Suprapubic skin (tissue), 4 donors: Measurements from ENCODE around the gene CATSPERB. TPM values are rescaled to one million over a fixed set of nuclear protein-coding genes. Genes with fewer than 3 reads are reported as not detected.

Experiments used
- DNase-seq, 2 donors: peaks; one replicate each; pipeline ENCODE4 v3.0.0-alpha.2; 2019; ENCODE audit warnings: low spot score in 2 of 2
- H3K27ac ChIP-seq: fragments of 200-600 bp; sonication (generic); one replicate; pipeline ENCODE4 v1.5.1; 2019
- H3K27me3 ChIP-seq: fragments of 200-600 bp; sonication (generic); one replicate; pipeline ENCODE4 v1.5.1; 2019
- H3K36me3 ChIP-seq: fragments of 200-600 bp; sonication (generic); one replicate; pipeline ENCODE4 v1.5.1; 2019
- H3K4me1 ChIP-seq: fragments of 200-600 bp; sonication (generic); one replicate; pipeline ENCODE4 v1.5.1; 2019
- H3K4me3 ChIP-seq: fragments of 200-600 bp; sonication (generic); one replicate; pipeline ENCODE4 v1.5.1; 2019; ENCODE audit warnings: mild to moderate bottlenecking
- H3K9me3 ChIP-seq: fragments of 200-600 bp; sonication (generic); one replicate; pipeline ENCODE4 v1.5.1; 2019
- EP300 ChIP-seq: sonication (generic); formaldehyde crosslinking; IDR thresholded peaks from one replicate; pipeline ENCODE4 v1.6.1; 2017; ENCODE audit warnings: antibody characterized with exemption
- POLR2A ChIP-seq, 2 donors: fragments of 450-650 bp; IDR thresholded peaks; one replicate each; pipeline ENCODE4 v1.6.1; 2017; ENCODE audit warnings: antibody characterized with exemption in 2 of 2, mild to moderate bottlenecking in 2 of 2, moderate library complexity in 2 of 2
- POLR2AphosphoS5 ChIP-seq, 3 donors: sonication (generic); formaldehyde crosslinking; IDR thresholded peaks; one replicate each; pipeline ENCODE4 v1.6.1; 2017; ENCODE audit warnings: antibody characterized with exemption in 3 of 3
- WGBS: methylation state at CpG from one replicate; pipeline ENCODE4 v1.1.5; 2018; 5-methylcytosine and 5-hydroxymethylcytosine counted together
- total RNA-seq, 4 donors: library from RNA; depleted of rRNA; stranded (reverse); fragments of >200 nt; gene quantifications; one replicate each; pipeline ENCODE4 v1.1.0, GENCODE V29; 2016
- TF ChIP-seq, protein P1 (sequence below), 2 donors: fragments of 200-600 bp in 1 of 2; fragments of 450-650 bp in 1 of 2; sonication (generic) in 1 of 2; IDR thresholded peaks; one replicate each; pipeline ENCODE4 v1.5.1; 2016 to 2019; ENCODE audit warnings: antibody characterized with exemption in 2 of 2, mild to moderate bottlenecking in 1 of 2, moderate library complexity in 1 of 2

The CATSPERB gene
- total RNA-seq, 4 donors from 2014 or later = 0.16 to 1.3 (median 0.48) TPM

DNA sequence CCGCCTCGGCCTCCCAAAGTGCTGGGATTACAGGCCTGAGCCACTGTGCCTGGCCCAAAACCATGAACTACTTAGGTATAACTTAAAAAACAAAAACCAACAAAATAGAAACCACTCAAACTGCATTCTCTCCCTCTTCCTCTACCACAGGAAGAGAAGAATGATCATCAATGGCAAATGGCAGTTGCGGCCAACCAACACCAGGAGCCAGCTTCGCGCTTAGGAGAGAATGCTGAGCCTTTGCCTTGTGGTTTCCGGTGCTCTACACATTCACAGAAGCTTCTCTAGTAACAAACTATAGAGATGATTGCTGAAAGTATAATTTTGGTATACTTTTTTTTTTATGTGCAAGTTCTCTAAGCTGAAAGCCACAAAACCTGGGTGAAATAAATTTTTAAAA, 17.1 kb downstream of the CATSPERB start:
- Histone ChIP-seq H3K36me3 (no peaks in the 10 kb centered on the region), H3K9me3 (no peaks in the 10 kb centered on the region), H3K4me3 (no peak overlapping the region), H3K4me1 (no peaks in the 10 kb centered on the region), H3K27ac (no peak overlapping the region), H3K27me3 (no peaks in the 10 kb centered on the region)
- TF ChIP-seq, protein P1, sequence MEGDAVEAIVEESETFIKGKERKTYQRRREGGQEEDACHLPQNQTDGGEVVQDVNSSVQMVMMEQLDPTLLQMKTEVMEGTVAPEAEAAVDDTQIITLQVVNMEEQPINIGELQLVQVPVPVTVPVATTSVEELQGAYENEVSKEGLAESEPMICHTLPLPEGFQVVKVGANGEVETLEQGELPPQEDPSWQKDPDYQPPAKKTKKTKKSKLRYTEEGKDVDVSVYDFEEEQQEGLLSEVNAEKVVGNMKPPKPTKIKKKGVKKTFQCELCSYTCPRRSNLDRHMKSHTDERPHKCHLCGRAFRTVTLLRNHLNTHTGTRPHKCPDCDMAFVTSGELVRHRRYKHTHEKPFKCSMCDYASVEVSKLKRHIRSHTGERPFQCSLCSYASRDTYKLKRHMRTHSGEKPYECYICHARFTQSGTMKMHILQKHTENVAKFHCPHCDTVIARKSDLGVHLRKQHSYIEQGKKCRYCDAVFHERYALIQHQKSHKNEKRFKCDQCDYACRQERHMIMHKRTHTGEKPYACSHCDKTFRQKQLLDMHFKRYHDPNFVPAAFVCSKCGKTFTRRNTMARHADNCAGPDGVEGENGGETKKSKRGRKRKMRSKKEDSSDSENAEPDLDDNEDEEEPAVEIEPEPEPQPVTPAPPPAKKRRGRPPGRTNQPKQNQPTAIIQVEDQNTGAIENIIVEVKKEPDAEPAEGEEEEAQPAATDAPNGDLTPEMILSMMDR (IDR thresholded peaks at IDR 0.05) = no peak
- TF ChIP-seq POLR2AphosphoS5 (IDR thresholded peaks at IDR 0.05) (no peak), EP300 (no peak), POLR2A (IDR thresholded peaks at IDR 0.05) (no peak)
- DNase-seq = no peak
- 80% methylated on average over 6 of the region's 6 CpGs for WGBS

DNA sequence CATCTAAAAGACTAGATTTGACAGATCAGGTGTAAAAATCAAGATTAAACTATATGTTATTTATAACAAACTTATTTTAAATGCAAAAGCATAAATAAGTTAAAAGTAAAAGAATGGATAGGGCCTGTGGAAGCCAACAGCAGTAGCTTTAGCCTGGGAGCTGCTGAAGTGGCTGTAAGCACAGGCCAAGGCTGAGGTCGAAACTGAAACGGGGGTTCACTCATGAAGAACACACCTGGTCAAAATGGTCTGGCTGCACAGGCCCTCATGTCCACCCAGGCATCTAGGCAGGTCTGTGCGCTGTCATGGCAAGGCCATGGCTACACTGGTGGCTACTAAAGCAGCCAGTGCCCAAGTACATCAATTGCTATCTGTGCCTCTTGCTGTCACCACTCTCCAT, 23.1 kb downstream of the CATSPERB start:
- Histone ChIP-seq H3K9me3 (peaks cover 4% of the 10 kb centered on the region), H3K4me3 (no peak overlapping the region), H3K27ac (no peak overlapping the region), H3K36me3 (no peaks in the 10 kb centered on the region), H3K27me3 (no peaks in the 10 kb centered on the region), H3K4me1 (no peaks in the 10 kb centered on the region)
- DNase-seq = no peak
- TF ChIP-seq POLR2A (IDR thresholded peaks at IDR 0.05) (no peak), POLR2AphosphoS5 (IDR thresholded peaks at IDR 0.05) (no peak)
- 95% methylated on average over 3 of the region's 3 CpGs for WGBS

DNA sequence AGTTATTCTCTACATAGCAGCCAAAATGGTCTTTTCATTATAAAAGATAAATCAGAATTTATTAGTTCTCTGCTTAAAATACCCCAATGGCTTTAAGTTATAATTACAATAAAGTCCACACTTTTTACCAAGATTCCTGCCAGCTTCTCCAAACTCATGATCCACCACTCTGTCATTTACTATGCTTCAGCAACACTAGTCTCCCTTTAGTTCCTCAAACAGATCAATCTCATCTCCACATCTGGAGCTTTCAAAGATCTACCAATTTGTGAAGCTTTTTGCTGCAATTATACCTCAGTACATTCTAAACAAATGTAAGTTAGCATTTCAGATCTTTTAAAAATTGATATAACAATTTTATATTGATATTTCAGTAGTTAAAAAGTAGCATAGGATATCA, 24.9 kb downstream of the CATSPERB start:
- no peaks in the 10 kb centered on the region for H3K4me1 ChIP-seq
- no peak for TF ChIP-seq EP300
- TF ChIP-seq, protein P1 (IDR thresholded peaks at IDR 0.05) = no peak
- no peak for TF ChIP-seq POLR2A (IDR thresholded peaks at IDR 0.05)
- TF ChIP-seq POLR2AphosphoS5 (IDR thresholded peaks at IDR 0.05) = no peak
- H3K9me3 ChIP-seq = peaks cover 4% of the 10 kb centered on the region
- DNase-seq = no peak
- H3K27me3 ChIP-seq = no peaks in the 10 kb centered on the region
- no peak overlapping the region for H3K4me3 ChIP-seq
- no peak overlapping the region for H3K27ac ChIP-seq
- no peaks in the 10 kb centered on the region for H3K36me3 ChIP-seq

DNA sequence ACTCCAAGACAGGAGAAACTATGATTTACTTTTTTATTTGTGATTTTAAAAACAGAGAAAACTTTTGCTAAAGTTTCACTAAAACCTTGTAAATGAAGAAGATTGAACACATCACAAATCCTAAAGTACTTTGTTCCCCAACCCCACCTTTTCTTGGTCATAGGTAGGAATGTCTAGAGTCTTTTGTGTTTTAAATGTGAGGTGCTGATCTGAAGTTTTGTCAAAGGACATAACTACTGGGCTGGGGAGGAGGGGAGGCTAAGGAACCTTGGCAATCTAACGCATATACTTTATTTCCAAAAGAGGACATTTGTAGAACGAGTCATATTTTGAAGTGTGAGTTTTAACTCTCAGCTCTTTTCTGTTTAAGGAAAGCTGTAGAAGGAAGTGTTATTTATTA, 37.2 kb downstream of the CATSPERB start:
- TF ChIP-seq POLR2A (IDR thresholded peaks at IDR 0.05) (no peak), POLR2AphosphoS5 (IDR thresholded peaks at IDR 0.05) (no peak), EP300 (no peak)
- TF ChIP-seq, protein P1 (IDR thresholded peaks at IDR 0.05) = no peak
- no peak overlapping the region for H3K27ac ChIP-seq
- WGBS = 61% methylated on average over 2 of the region's 2 CpGs

DNA sequence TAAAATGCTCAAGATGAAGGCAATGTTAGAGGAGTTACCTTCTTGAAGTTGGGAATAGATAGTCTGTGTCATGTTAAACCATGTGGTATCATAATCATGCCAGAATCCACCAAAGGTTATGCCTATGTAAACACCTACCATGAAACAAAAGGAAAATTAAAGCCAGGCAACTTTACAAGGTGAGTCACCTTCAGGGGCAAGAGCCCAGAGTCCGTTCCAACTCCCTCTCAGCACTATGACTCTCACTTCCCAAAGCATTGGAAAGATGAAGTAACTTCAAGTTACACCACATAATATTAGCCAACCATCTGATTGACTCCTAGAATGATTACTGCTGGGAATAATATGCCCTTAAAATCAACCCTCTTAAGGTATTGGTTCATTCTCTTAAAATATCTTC, 38.5 kb downstream of the CATSPERB start:
- no peaks in the 10 kb centered on the region for H3K27me3 ChIP-seq
- TF ChIP-seq EP300 = no peak
- TF ChIP-seq POLR2AphosphoS5 (IDR thresholded peaks at IDR 0.05) = no peak
- TF ChIP-seq, protein P1 (IDR thresholded peaks at IDR 0.05) = no peak
- TF ChIP-seq POLR2A (IDR thresholded peaks at IDR 0.05) = no peak
- no peaks in the 10 kb centered on the region for H3K4me1 ChIP-seq
- 36% methylated on average over 1 of the region's 1 CpG for WGBS
- H3K36me3 ChIP-seq = no peaks in the 10 kb centered on the region
- no peak overlapping the region for H3K4me3 ChIP-seq
- no peak for DNase-seq
- peaks cover 6% of the 10 kb centered on the region for H3K9me3 ChIP-seq
- no peak overlapping the region for H3K27ac ChIP-seq

More for the DNA sequence above, 37.2 kb downstream of the CATSPERB start:
- no peaks in the 10 kb centered on the region for H3K36me3 ChIP-seq
- DNase-seq = no peak
- H3K4me3 ChIP-seq = no peak overlapping the region
- no peaks in the 10 kb centered on the region for H3K27me3 ChIP-seq
- peaks cover 6% of the 10 kb centered on the region for H3K9me3 ChIP-seq
- no peaks in the 10 kb centered on the region for H3K4me1 ChIP-seq

DNA sequence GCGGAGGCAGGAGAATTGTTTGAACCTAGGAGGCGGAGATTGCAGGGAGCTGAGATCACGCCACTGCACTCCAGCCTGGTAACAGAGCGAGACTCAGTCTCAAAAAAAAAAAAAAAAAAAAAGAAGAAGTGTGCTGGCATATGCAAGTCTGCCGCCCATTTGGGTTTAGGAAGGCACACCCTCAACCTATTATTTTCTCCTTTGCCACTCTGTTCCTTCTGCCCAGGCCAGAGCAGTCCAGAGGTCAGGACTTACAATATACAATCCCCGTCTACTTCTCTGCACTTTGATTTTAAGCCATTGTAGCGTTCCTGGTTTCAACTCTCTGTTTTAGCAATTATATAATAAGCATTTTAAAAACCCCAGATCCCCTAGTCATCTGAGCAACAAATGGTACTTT, 39.8 kb downstream of the CATSPERB start:
- Histone ChIP-seq H3K27ac (no peak overlapping the region), H3K9me3 (peaks cover 6% of the 10 kb centered on the region), H3K27me3 (no peaks in the 10 kb centered on the region), H3K36me3 (no peaks in the 10 kb centered on the region), H3K4me3 (no peak overlapping the region), H3K4me1 (no peaks in the 10 kb centered on the region)
- 91% methylated on average over 7 of the region's 7 CpGs for WGBS
- no peak for DNase-seq
- TF ChIP-seq POLR2AphosphoS5 (IDR thresholded peaks at IDR 0.05) (no peak), POLR2A (IDR thresholded peaks at IDR 0.05) (no peak), EP300 (no peak)
- TF ChIP-seq, protein P1 (IDR thresholded peaks at IDR 0.05) = no peak
